ENCODE data around the gene KRT32.

GRCh38 chr17:41486316-41486715 lies 19.1 kb upstream of the KRT32 start:
- TF ChIP-seq SMAD3 (CRISPR knock-in tag; conservative IDR thresholded peaks at IDR 0.05) (no peak), NFXL1 (CRISPR knock-in tag; IDR thresholded peaks at IDR 0.05) (no peak), GATA2 (CRISPR knock-in tag; IDR thresholded peaks at IDR 0.05) (no peak), CTCF (IDR thresholded peaks at IDR 0.05 in 2 of 3, conservative IDR thresholded peaks at IDR 0.05 in 1 of 3; ENCODE audit: insufficient read depth in 2 of 3, low read depth in 1 of 3, low read length in 3 of 3) (no peak), ATF4 (CRISPR knock-in tag; IDR thresholded peaks at IDR 0.05) (no peak), TCF7 (IDR thresholded peaks at IDR 0.05; ENCODE audit: borderline replicate concordance) (no peak), NFYB (IDR thresholded peaks at IDR 0.05; ENCODE audit: extremely low read depth, insufficient read length) (no peak), HOMEZ (CRISPR knock-in tag; IDR thresholded peaks at IDR 0.05) (no peak), RNF2 (IDR thresholded peaks at IDR 0.05) (no peak), NR2C1 (IDR thresholded peaks at IDR 0.05) (no peak), NR2C1 (tag; IDR thresholded peaks at IDR 0.05) (no peak), ILF3 (IDR thresholded peaks at IDR 0.05; ENCODE audit: borderline replicate concordance) (no peak)
